Uterus (tissue), 4 donors: ENCODE measurements around the gene CCDC38. TPM values are rescaled to one million over a fixed set of nuclear protein-coding genes. Genes with fewer than 3 reads are reported as not detected.

Experiments used
- DNase-seq, 2 donors: peaks; one replicate each; pipeline ENCODE4 v3.0.0-alpha.2; 2019 to 2020
- H3K27ac ChIP-seq, 2 donors: fragments of 200-600 bp; sonication (generic); 1 replicate in 1 of 2; 2 replicates in 1 of 2; pipeline ENCODE4 v1.5.1; 2016 to 2018
- H3K27me3 ChIP-seq, 2 donors: fragments of 200-600 bp; sonication (generic); one replicate each; pipeline ENCODE4 v1.5.1; 2018 to 2019; ENCODE audit warnings: control low read depth in 1 of 2
- H3K36me3 ChIP-seq, 2 donors: fragments of 200-600 bp; sonication (generic); one replicate each; pipeline ENCODE4 v1.5.1; 2019; ENCODE audit warnings: control low read depth in 1 of 2
- H3K4me1 ChIP-seq, 2 donors: fragments of 200-600 bp; sonication (generic); one replicate each; pipeline ENCODE4 v1.5.1; 2018 to 2019; ENCODE audit warnings: control low read depth in 1 of 2
- H3K4me3 ChIP-seq, 2 donors: fragments of 200-600 bp; sonication (generic); 1 replicate in 1 of 2; 2 replicates in 1 of 2; pipeline ENCODE4 v1.5.1; 2018 to 2019; ENCODE audit warnings: mild to moderate bottlenecking in 1 of 2
- H3K9me3 ChIP-seq, 2 donors: fragments of 200-600 bp; sonication (generic); one replicate each; pipeline ENCODE4 v1.5.1; 2019; ENCODE audit warnings: control low read depth in 1 of 2
- POLR2A ChIP-seq, 2 donors: fragments of 450-650 bp; IDR thresholded peaks; one replicate each; pipeline ENCODE4 v1.6.1; 2016; ENCODE audit warnings: antibody characterized with exemption in 2 of 2, mild to moderate bottlenecking in 1 of 2, moderate library complexity in 1 of 2
- intact Hi-C: fragments of 100-400 bp; cut with DNase I; formaldehyde crosslinking; loops from one replicate; pipeline ENCODE4 v1.15.1; 2023; ENCODE audit warnings: low total_unique reads
- total RNA-seq, 4 donors: library from RNA; depleted of rRNA in 3 of 4; stranded (reverse); fragments of >200 nt in 3 of 4; gene quantifications; one replicate each; pipeline versions ENCODE4 v1.1.0 to v1.2.4, GENCODE V29; 2014 to 2023
- TF ChIP-seq, protein P1 (sequence below), 4 experiments: fragments of 200-600 bp in 2 of 4; fragments of 450-650 bp in 2 of 4; sonication (generic) in 2 of 4; IDR thresholded peaks; one replicate each; pipeline ENCODE4 v1.5.1; 2016 to 2019; ENCODE audit warnings: antibody characterized with exemption in 4 of 4, mild to moderate bottlenecking in 2 of 4, moderate library complexity in 1 of 4
- donor health status: DM: yes; HTN: yes; CAD: no.

The CCDC38 gene
- total RNA-seq, 4 donors from 2014 or later = 0.49 TPM; not detected in 3

GRCh38 chr12:95890958-95891357 lies 51.5 kb downstream of the CCDC38 start:
- Histone ChIP-seq H3K9me3 (no peaks in the 10 kb centered on the region), H3K36me3 (no peaks in the 10 kb centered on the region), H3K27me3 (no peaks in the 10 kb centered on the region), H3K4me3 (no peak overlapping the region), H3K27ac (no peak overlapping the region), H3K4me1 (no peaks in the 10 kb centered on the region)
- no peak for DNase-seq
- TF ChIP-seq, protein P1, sequence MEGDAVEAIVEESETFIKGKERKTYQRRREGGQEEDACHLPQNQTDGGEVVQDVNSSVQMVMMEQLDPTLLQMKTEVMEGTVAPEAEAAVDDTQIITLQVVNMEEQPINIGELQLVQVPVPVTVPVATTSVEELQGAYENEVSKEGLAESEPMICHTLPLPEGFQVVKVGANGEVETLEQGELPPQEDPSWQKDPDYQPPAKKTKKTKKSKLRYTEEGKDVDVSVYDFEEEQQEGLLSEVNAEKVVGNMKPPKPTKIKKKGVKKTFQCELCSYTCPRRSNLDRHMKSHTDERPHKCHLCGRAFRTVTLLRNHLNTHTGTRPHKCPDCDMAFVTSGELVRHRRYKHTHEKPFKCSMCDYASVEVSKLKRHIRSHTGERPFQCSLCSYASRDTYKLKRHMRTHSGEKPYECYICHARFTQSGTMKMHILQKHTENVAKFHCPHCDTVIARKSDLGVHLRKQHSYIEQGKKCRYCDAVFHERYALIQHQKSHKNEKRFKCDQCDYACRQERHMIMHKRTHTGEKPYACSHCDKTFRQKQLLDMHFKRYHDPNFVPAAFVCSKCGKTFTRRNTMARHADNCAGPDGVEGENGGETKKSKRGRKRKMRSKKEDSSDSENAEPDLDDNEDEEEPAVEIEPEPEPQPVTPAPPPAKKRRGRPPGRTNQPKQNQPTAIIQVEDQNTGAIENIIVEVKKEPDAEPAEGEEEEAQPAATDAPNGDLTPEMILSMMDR (IDR thresholded peaks at IDR 0.05) = no peak
- TF ChIP-seq POLR2A (IDR thresholded peaks at IDR 0.05) = no peak
- intact Hi-C loops = no loop called here

GRCh38 chr12:95887311-95887710 lies 55.1 kb downstream of the CCDC38 start:
- no peak for TF ChIP-seq POLR2A (IDR thresholded peaks at IDR 0.05)
- TF ChIP-seq, protein P1 (IDR thresholded peaks at IDR 0.05) = no peak

GRCh38 chr12:95884998-95885397 lies 57.4 kb downstream of the CCDC38 start:
- no peaks in the 10 kb centered on the region for H3K4me1 ChIP-seq
- no peak for TF ChIP-seq POLR2A (IDR thresholded peaks at IDR 0.05)
- TF ChIP-seq, protein P1 (IDR thresholded peaks at IDR 0.05) = no peak
- H3K27ac ChIP-seq = no peak overlapping the region
- no peak for DNase-seq
- no peaks in the 10 kb centered on the region for H3K9me3 ChIP-seq
- no peaks in the 10 kb centered on the region for H3K36me3 ChIP-seq
- H3K4me3 ChIP-seq = no peak overlapping the region
- intact Hi-C loops = no loop called here
- no peaks in the 10 kb centered on the region for H3K27me3 ChIP-seq

More at GRCh38 chr12:95887311-95887710, 55.1 kb downstream of the CCDC38 start:
- H3K9me3 ChIP-seq = no peaks in the 10 kb centered on the region
- no peak overlapping the region for H3K4me3 ChIP-seq
- DNase-seq = no peak
- intact Hi-C loops = no loop called here
- H3K36me3 ChIP-seq = no peaks in the 10 kb centered on the region
- no peaks in the 10 kb centered on the region for H3K27me3 ChIP-seq
- H3K27ac ChIP-seq = no peak overlapping the region
- no peaks in the 10 kb centered on the region for H3K4me1 ChIP-seq

DNA sequence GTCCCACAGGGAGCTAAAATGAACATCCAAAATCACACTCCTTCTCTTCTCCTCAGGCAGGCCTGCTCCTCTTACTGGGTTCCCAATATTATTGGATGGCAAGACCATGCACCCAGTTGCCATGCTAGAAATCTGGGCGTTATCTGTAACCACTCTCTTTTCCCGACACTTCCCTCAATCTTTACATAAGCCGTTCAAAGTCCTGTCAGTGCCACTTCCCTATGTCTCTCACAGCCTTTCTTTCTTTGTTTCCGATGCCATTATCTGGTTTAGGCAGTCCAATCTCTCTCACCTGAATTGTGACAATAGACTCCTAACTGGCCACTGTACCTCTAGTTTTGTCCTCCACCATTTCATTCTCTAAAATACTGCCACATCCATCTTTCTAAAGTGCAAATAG lies 59.5 kb downstream of the CCDC38 start:
- intact Hi-C loops = no loop called here
- no peak overlapping the region for H3K4me3 ChIP-seq
- no peak for DNase-seq
- H3K9me3 ChIP-seq = no peaks in the 10 kb centered on the region
- H3K27me3 ChIP-seq = no peaks in the 10 kb centered on the region
- H3K36me3 ChIP-seq = no peaks in the 10 kb centered on the region
- TF ChIP-seq POLR2A (IDR thresholded peaks at IDR 0.05) = no peak
- TF ChIP-seq, protein P1 (IDR thresholded peaks at IDR 0.05) = no peak
- no peaks in the 10 kb centered on the region for H3K4me1 ChIP-seq
- no peak overlapping the region for H3K27ac ChIP-seq

GRCh38 chr12:95882080-95882479 lies 60.3 kb downstream of the CCDC38 start:
- Histone ChIP-seq H3K27ac (no peak overlapping the region), H3K9me3 (no peaks in the 10 kb centered on the region), H3K36me3 (no peaks in the 10 kb centered on the region), H3K4me1 (no peaks in the 10 kb centered on the region), H3K4me3 (no peak overlapping the region), H3K27me3 (no peaks in the 10 kb centered on the region)
- no peak for TF ChIP-seq POLR2A (IDR thresholded peaks at IDR 0.05)
- TF ChIP-seq, protein P1 (IDR thresholded peaks at IDR 0.05) = no peak
- DNase-seq = no peak
- intact Hi-C loops = no loop called here
